Measurements from ENCODE around the gene MON1B.

MON1B gene

GRCh38 chr16:77250400-77250799 lies 59.4 kb downstream of the MON1B start:
- no peak overlapping the region for H3K4me3 ChIP-seq (ENCODE audit: insufficient read depth, low read length, poor library complexity, severe bottlenecking)
- no peaks in the 10 kb centered on the region for H3K9me3 ChIP-seq (ENCODE audit: insufficient read depth, low read length)
- TF ChIP-seq, protein P1, sequence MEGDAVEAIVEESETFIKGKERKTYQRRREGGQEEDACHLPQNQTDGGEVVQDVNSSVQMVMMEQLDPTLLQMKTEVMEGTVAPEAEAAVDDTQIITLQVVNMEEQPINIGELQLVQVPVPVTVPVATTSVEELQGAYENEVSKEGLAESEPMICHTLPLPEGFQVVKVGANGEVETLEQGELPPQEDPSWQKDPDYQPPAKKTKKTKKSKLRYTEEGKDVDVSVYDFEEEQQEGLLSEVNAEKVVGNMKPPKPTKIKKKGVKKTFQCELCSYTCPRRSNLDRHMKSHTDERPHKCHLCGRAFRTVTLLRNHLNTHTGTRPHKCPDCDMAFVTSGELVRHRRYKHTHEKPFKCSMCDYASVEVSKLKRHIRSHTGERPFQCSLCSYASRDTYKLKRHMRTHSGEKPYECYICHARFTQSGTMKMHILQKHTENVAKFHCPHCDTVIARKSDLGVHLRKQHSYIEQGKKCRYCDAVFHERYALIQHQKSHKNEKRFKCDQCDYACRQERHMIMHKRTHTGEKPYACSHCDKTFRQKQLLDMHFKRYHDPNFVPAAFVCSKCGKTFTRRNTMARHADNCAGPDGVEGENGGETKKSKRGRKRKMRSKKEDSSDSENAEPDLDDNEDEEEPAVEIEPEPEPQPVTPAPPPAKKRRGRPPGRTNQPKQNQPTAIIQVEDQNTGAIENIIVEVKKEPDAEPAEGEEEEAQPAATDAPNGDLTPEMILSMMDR (IDR thresholded peaks at IDR 0.05; ENCODE audit: insufficient read depth, low read length, poor library complexity, severe bottlenecking) = no peak
- no peak for TF ChIP-seq EZH2phosphoT487 (conservative IDR thresholded peaks at IDR 0.05; ENCODE audit: low read length)
- no peak overlapping the region for H2AFZ ChIP-seq (ENCODE audit: low read depth, low read length, severe bottlenecking)
- H3K9ac ChIP-seq (ENCODE audit: low read length) = no peak overlapping the region
- H3K27me3 ChIP-seq (ENCODE audit: low read length) = no peaks in the 10 kb centered on the region
- H3K4me2 ChIP-seq (ENCODE audit: low read depth, low read length, poor library complexity, severe bottlenecking) = no peak overlapping the region
- no peaks in the 10 kb centered on the region for H3K79me2 ChIP-seq (ENCODE audit: insufficient read depth, low read length)
- no peaks in the 10 kb centered on the region for H3K36me3 ChIP-seq (ENCODE audit: low read length)
- H3K9me2 ChIP-seq (replicated peaks; ENCODE audit: insufficient read depth, low read length) = no peaks in the 10 kb centered on the region
- H4K20me1 ChIP-seq (ENCODE audit: low read depth, low read length) = no peaks in the 10 kb centered on the region
- no peak overlapping the region for H3K27ac ChIP-seq (ENCODE audit: low read depth, low read length)
- no peaks in the 10 kb centered on the region for H3F3A ChIP-seq (ENCODE audit: insufficient read depth)

Measured in SU-DHL-6 (cell line).